C4-2B (cell line): ENCODE data around the gene DUX4.
"Not testable (repeated sequence)": the region's sequence is repeated elsewhere in the genome, so short reads cannot be mapped to it uniquely, and the experiment has no call there.

Experiments
- ZFX ChIP-seq: fragments of 450-650 bp; IDR thresholded peaks from 2 replicates; pipeline ENCODE4 v1.6.1; 2017
- TF ChIP-seq, protein P1 (sequence below): fragments of 450-650 bp; conservative IDR thresholded peaks from 2 replicates; pipeline ENCODE4 v1.5.1; 2017; ENCODE audit warnings: mild to moderate bottlenecking

DNA sequence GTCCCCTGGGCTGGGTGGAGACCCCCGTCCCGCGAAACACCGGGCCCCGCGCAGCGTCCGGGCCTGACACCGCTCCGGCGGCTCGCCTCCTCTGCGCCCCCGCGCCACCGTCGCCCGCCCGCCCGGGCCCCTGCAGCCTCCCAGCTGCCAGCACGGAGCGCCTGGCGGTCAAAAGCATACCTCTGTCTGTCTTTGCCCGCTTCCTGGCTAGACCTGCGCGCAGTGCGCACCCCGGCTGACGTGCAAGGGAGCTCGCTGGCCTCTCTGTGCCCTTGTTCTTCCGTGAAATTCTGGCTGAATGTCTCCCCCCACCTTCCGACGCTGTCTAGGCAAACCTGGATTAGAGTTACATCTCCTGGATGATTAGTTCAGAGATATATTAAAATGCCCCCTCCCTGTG is 1.9 kb downstream of the DUX4 start:
- TF ChIP-seq, protein P1, sequence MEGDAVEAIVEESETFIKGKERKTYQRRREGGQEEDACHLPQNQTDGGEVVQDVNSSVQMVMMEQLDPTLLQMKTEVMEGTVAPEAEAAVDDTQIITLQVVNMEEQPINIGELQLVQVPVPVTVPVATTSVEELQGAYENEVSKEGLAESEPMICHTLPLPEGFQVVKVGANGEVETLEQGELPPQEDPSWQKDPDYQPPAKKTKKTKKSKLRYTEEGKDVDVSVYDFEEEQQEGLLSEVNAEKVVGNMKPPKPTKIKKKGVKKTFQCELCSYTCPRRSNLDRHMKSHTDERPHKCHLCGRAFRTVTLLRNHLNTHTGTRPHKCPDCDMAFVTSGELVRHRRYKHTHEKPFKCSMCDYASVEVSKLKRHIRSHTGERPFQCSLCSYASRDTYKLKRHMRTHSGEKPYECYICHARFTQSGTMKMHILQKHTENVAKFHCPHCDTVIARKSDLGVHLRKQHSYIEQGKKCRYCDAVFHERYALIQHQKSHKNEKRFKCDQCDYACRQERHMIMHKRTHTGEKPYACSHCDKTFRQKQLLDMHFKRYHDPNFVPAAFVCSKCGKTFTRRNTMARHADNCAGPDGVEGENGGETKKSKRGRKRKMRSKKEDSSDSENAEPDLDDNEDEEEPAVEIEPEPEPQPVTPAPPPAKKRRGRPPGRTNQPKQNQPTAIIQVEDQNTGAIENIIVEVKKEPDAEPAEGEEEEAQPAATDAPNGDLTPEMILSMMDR: not testable (repeated sequence)
- TF ChIP-seq ZFX: not testable (repeated sequence)
